HG03457 (cell line): Measurements from ENCODE around the gene FAM177B.
A peak's percentile ranks its signal among the peaks of the same experiment; 100 is the strongest.
"Not testable (repeated sequence)": the region's sequence is repeated elsewhere in the genome, so short reads cannot be mapped to it uniquely, and the experiment has no call there.

Experiments used
- ATAC-seq: cut with Tn5 transposase; IDR thresholded peaks from one replicate; pipeline ENCODE4 v1.9.1; 2021; ENCODE audit warnings: moderate number of reproducible peaks; ENCODE audit not compliant: unreplicated experiment

The FAM177B gene

GRCh38 chr1:222739465-222739864 lies 2.5 kb downstream of the FAM177B start:
- no peak for ATAC-seq

- ATAC-seq, result no peak
Measured at GRCh38 chr1:222739929-222740328, 2.9 kb downstream of the FAM177B start.

DNA sequence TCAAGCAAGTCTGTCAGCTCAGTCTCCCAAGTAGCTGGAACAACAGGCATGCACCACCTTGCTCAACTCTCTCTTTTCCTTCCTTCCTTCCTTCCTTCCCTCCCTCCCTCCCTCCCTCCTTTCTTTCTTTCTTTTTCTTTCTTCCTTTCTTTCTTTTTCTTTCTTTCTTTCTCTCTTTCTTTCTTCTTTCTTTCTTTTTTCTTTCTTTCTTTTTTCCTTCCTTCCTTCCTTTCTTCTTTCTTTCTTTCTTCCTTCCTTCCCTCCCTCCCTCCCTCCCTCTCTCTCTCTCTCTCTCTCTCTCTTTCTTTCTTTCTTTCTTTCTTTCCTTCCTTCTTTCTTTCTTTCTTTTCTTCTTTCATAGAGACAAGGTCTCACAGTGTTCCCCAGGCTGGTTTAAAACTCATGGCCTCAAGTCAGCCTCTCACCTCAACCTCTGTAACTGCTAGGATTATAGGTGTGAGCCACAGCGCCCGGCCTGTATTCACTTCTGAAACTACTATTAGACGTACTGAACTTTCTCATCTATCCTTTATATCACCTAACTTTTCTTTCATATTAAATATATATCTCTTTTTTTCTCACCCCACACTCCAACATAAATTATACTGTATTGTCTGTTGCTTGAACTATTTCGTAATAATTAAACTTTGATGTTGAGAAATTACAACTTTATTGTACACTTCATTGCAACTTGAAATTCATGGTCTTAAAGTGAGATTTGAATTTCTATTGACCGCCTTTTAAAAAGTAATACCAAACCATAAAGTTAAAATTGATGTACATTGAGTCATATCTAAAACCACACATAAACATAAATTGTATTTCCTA lies 4.8 kb downstream of the FAM177B start:
- not testable (repeated sequence) for ATAC-seq

- ATAC-seq, result no peak
Measured at GRCh38 chr1:222749927-222750326, 12.9 kb downstream of the FAM177B start.

GRCh38 chr1:222750651-222751050 lies 13.6 kb downstream of the FAM177B start:
- no peak for ATAC-seq

GRCh38 chr1:222751255-222751654 lies 14.3 kb downstream of the FAM177B start:
- no peak for ATAC-seq

- ATAC-seq, result no peak
Measured at GRCh38 chr1:222754366-222755139, 17.6 kb downstream of the FAM177B start.

GRCh38 chr1:222757646-222758268 lies 20.8 kb downstream of the FAM177B start:
- no peak for ATAC-seq

- ATAC-seq, result no peak
Measured at GRCh38 chr1:222759451-222760035, 22.5 kb downstream of the FAM177B start.

GRCh38 chr1:222761083-222761482 lies 24.1 kb downstream of the FAM177B start:
- no peak for ATAC-seq

GRCh38 chr1:222762178-222762577 lies 25.2 kb downstream of the FAM177B start:
- not testable (repeated sequence) for ATAC-seq

DNA sequence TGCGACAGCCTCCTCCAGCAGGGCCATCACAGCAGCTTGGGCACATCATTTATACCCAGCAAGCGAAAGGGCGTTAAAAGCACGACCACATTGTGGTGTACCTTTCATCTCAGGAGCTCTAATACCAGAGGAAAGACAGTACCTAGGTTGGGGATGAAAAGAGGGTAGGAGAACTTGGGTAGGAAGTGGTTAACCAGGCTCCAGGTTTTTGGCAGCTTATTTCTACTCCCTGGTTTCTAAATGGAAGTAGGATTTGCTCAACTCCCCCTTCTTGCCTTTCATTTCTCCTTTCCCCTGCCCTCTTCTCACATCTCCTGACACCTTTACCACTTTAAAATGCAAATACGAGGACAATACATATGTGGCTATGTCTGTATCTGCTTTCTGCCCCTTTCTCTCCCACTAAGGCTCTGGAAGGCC lies 30.2 kb downstream of the FAM177B start:
- no peak for ATAC-seq

DNA sequence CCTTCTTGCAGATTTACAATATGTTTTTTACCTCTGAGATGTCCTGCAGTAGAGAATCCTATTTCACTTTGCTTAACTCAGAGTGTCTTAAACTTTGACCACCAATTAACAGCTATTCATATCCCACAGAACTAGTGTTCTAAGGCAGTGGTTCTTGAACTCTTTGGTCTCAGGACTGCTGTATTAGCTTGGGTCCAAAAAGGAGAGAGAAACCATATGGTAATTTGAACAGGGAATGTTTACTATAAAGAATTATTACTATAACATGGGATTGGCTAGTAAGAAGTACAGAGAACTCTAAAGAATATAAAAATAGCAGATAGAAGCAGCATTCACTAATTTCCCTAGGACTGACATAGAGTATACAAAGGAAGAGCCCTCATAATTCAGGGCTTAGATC lies 31.6 kb downstream of the FAM177B start:
- ATAC-seq, result no peak

- ATAC-seq, result no peak
Measured at GRCh38 chr1:222769181-222769580, 32.2 kb downstream of the FAM177B start.

DNA sequence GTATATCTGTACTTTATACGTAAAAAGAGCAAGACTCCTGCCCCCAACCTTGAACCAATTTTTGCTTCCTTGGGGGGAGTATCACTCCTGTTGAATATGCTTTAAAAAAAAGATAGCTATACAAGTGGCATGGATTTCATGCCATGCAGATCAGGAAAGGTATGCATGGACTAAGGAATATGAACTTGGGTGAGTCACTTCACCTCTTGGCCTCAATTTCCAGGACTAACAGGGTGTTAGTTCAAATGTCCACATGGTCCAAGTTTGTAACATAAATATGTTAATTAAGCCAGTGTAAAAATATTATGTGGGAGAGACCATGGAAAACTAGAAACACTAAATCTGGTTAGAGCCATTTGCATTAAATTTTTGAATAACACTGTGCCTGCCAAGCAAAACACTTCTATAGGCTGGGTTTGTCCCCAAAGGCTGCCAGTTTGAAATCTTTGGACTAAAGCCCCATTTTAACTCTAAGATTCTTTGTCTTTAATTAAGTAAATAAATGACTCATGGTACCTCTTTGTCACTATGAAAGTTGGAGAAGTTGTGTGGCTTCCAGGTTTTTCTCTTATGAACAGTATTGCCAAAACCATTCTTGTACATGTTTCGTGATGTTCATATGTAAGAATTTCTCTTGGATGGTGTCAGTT lies 33.1 kb downstream of the FAM177B start:
- no peak for ATAC-seq

GRCh38 chr1:222772996-222773379 lies 36.0 kb downstream of the FAM177B start:
- peak; percentile 90 for ATAC-seq

GRCh38 chr1:222777463-222777862 lies 40.5 kb downstream of the FAM177B start:
- ATAC-seq, result no peak

- ATAC-seq, result no peak
Measured at GRCh38 chr1:222777977-222778376, 41.0 kb downstream of the FAM177B start.

DNA sequence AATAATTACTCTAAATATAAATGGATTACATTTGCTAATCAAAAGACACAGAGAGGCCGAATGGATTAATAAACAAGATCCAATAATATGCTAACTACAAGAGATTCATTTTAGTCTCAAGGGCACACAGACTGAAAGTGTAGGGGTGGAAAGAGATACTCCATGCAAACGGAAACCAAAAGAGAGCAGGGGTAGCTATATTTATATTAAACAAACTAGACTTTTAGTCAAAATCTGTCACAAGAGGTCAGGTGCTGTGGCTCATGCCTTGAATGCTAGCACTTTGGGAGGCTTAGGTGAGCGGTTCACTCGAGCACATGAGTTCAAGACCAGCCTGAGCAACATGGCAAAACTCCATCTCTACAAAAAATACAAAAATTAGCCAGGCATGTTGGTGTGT lies 44.2 kb downstream of the FAM177B start:
- ATAC-seq, result no peak

- ATAC-seq, result no peak
Measured at GRCh38 chr1:222783051-222783450, 46.0 kb downstream of the FAM177B start.

DNA sequence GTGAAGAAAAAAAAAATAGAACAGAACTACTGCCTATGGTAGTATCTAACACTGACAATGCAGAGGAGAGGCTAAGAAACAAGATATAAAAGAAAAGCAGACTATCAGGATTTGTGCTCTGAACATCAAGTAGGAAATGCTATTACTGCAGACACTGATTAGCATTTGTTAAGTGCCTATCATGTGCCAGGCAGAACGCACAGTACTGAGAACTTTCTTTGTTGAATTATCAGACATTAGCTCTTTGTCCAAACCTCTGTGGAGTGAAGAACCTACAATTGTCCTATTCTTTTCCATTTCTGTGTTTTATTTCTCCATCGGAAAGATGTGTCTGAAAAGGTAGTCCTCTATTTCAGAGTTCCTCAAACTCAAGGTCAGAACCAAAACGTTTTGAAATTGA lies 47.4 kb downstream of the FAM177B start:
- ATAC-seq, result no peak
